ENCODE data around the gene DTX3L.
"Not testable (repeated sequence)": the region's sequence is repeated elsewhere in the genome, so short reads cannot be mapped to it uniquely, and the experiment has no call there.

The DTX3L gene

GRCh38 chr3:122562923-122563716 is 1.0 kb upstream of the DTX3L start:
- no peak for DNase-seq (ENCODE audit: low spot score)

- peak; percentile 20 for DNase-seq (ENCODE audit: low spot score)
These were observed 467 bp upstream of the DTX3L start for GRCh38 chr3:122563717-122564025.

- not testable (repeated sequence) for DNase-seq (ENCODE audit: low spot score)
These were observed 4.0 kb downstream of the DTX3L start for GRCh38 chr3:122568131-122568530.

GRCh38 chr3:122568755-122569154 is 4.6 kb downstream of the DTX3L start:
- DNase-seq (ENCODE audit: low spot score) = no peak

GRCh38 chr3:122572940-122573412 is 8.8 kb downstream of the DTX3L start:
- DNase-seq (ENCODE audit: low spot score) = peak; percentile 31

- DNase-seq (ENCODE audit: low spot score) = peak; percentile 91
These were observed 12.2 kb downstream of the DTX3L start for GRCh38 chr3:122576174-122576940.

GRCh38 chr3:122577409-122578031 is 13.4 kb downstream of the DTX3L start, which contains the start of gene PARP15:
Gene PARP15 (plus strand): TSS chr3:122577650. CDS start chr3:122577668, 18 bp downstream.
- no peak for DNase-seq (ENCODE audit: low spot score)

GRCh38 chr3:122578069-122578740 is 14.1 kb downstream of the DTX3L start:
- DNase-seq (ENCODE audit: low spot score) = no peak

- DNase-seq (ENCODE audit: low spot score) = no peak
These were observed 16.3 kb downstream of the DTX3L start for GRCh38 chr3:122580470-122580869.

GRCh38 chr3:122581622-122582021 is 17.5 kb downstream of the DTX3L start:
- no peak for DNase-seq (ENCODE audit: low spot score)

- DNase-seq (ENCODE audit: low spot score) = no peak
These were observed 18.3 kb downstream of the DTX3L start for GRCh38 chr3:122582390-122582789.

GRCh38 chr3:122586098-122586497 is 22.0 kb downstream of the DTX3L start:
- no peak for DNase-seq (ENCODE audit: low spot score)

- DNase-seq (ENCODE audit: low spot score) = no peak
These were observed 22.8 kb downstream of the DTX3L start for GRCh38 chr3:122586773-122587485.

- no peak for DNase-seq (ENCODE audit: low spot score)
These were observed 23.4 kb downstream of the DTX3L start for GRCh38 chr3:122587572-122587971.

- DNase-seq (ENCODE audit: low spot score) = no peak
These were observed 25.2 kb downstream of the DTX3L start for GRCh38 chr3:122589297-122589696.

- DNase-seq (ENCODE audit: low spot score) = no peak
These were observed 26.5 kb downstream of the DTX3L start for GRCh38 chr3:122590610-122591009.

- no peak for DNase-seq (ENCODE audit: low spot score)
These were observed 29.9 kb downstream of the DTX3L start for GRCh38 chr3:122594025-122594424.

GRCh38 chr3:122598151-122598550 is 34.0 kb downstream of the DTX3L start:
- DNase-seq (ENCODE audit: low spot score) = no peak

GRCh38 chr3:122598556-122598955 is 34.4 kb downstream of the DTX3L start:
- DNase-seq (ENCODE audit: low spot score) = no peak

- DNase-seq (ENCODE audit: low spot score) = no peak
These were observed 38.0 kb downstream of the DTX3L start for GRCh38 chr3:122602011-122602710.

- DNase-seq (ENCODE audit: low spot score) = no peak
These were observed 38.9 kb downstream of the DTX3L start for GRCh38 chr3:122603056-122603455.
